Measurements from ENCODE around the gene PLEK.

GRCh38 chr2:68432696-68433658, 67.9 kb downstream of the PLEK start:
- TF ChIP-seq EZH2 (IDR thresholded peaks at IDR 0.05; ENCODE audit: borderline replicate concordance) = no peak
- no peak for TF ChIP-seq CTCF (IDR thresholded peaks at IDR 0.05; ENCODE audit: poor library complexity)
- no peak for TF ChIP-seq EZH2phosphoT487 (IDR thresholded peaks at IDR 0.05; ENCODE audit: low read depth, severe bottlenecking, unreplicated experiment)

Measured in hepatocyte (in vitro differentiated cells).